ACHN (cell line): ENCODE results near the gene TESK2.
"Not testable (repeated sequence)": the region's sequence is repeated elsewhere in the genome, so short reads cannot be mapped to it uniquely, and the experiment has no call there.

Source experiments
- DNase-seq: peaks from one replicate; pipeline ENCODE4 v3.0.0-alpha.2; 2015
- in situ Hi-C: cut with HindIII; loops from 2 replicates; pipeline ENCODE4 v1.10.0; 2017; ENCODE audit warnings: low sequenced_read_pairs, low pct_ligation_motif_present, low pct_unique_long_range_greater_than_20kb

Gene TESK2

GRCh38 chr1:45479039-45479748, 11.8 kb downstream of the TESK2 start:
- DNase-seq: no peak
- in situ Hi-C loops: no loop called here

- no peak for DNase-seq
- in situ Hi-C loops: no loop called here
Measured at GRCh38 chr1:45478121-45478814, 12.7 kb downstream of the TESK2 start.

- DNase-seq: no peak
- in situ Hi-C loops: no loop called here
Measured at GRCh38 chr1:45477646-45478045, 13.3 kb downstream of the TESK2 start.

GRCh38 chr1:45474194-45474593, 16.8 kb downstream of the TESK2 start:
- DNase-seq, in situ Hi-C loops: not testable (repeated sequence)

GRCh38 chr1:45473302-45473701, 17.7 kb downstream of the TESK2 start:
- DNase-seq: no peak
- in situ Hi-C loops: no loop called here

GRCh38 chr1:45470306-45470798, 20.6 kb downstream of the TESK2 start:
- in situ Hi-C loops: no loop called here
- no peak for DNase-seq

GRCh38 chr1:45467353-45467752, 23.6 kb downstream of the TESK2 start:
- in situ Hi-C loops, DNase-seq: not testable (repeated sequence)

GRCh38 chr1:45465277-45465676, 25.7 kb downstream of the TESK2 start:
- in situ Hi-C loops: no loop called here
- DNase-seq: no peak

GRCh38 chr1:45458894-45459293, 32.1 kb downstream of the TESK2 start:
- in situ Hi-C loops: no loop called here
- no peak for DNase-seq

GRCh38 chr1:45456531-45456930, 34.4 kb downstream of the TESK2 start:
- in situ Hi-C loops: no loop called here
- DNase-seq: no peak

- DNase-seq: no peak
- in situ Hi-C loops: no loop called here
Measured at GRCh38 chr1:45455162-45455561, 35.8 kb downstream of the TESK2 start.

- in situ Hi-C loops: no loop called here
- no peak for DNase-seq
Measured at GRCh38 chr1:45454464-45454863, 36.5 kb downstream of the TESK2 start.

- in situ Hi-C loops: no loop called here
- DNase-seq: no peak
Measured at GRCh38 chr1:45452503-45452902, 38.5 kb downstream of the TESK2 start.

- in situ Hi-C loops: no loop called here
- no peak for DNase-seq
Measured at GRCh38 chr1:45448357-45448756, 42.6 kb downstream of the TESK2 start.

GRCh38 chr1:45446950-45447672, 43.9 kb downstream of the TESK2 start:
- in situ Hi-C loops: no loop called here
- DNase-seq: no peak

GRCh38 chr1:45446530-45446929, 44.4 kb downstream of the TESK2 start:
- in situ Hi-C loops: no loop called here

GRCh38 chr1:45444609-45445131, 46.3 kb downstream of the TESK2 start:
- in situ Hi-C loops: no loop called here
- no peak for DNase-seq

More at GRCh38 chr1:45446530-45446929, 44.4 kb downstream of the TESK2 start:
- DNase-seq: no peak

- no peak for DNase-seq
- in situ Hi-C loops: no loop called here
Measured at GRCh38 chr1:45443580-45444446, 47.1 kb downstream of the TESK2 start.
